Testis (tissue), 2 donors: Measurements from ENCODE around the gene RSL1D1.

Experiments
- CTCF ChIP-seq, 3 experiments: fragments of 450-650 bp in 2 of 3; fragments of 200-600 bp in 1 of 3; sonication (generic) in 1 of 3; IDR thresholded peaks; one replicate each; pipeline ENCODE4 v1.5.1; 2016 to 2019; ENCODE audit warnings: antibody characterized with exemption in 3 of 3, mild to moderate bottlenecking in 2 of 3, moderate library complexity in 1 of 3
- POLR2A ChIP-seq: fragments of 450-650 bp; IDR thresholded peaks from one replicate; pipeline ENCODE4 v1.6.1; 2017; ENCODE audit warnings: antibody characterized with exemption, mild to moderate bottlenecking, moderate library complexity

GRCh38 chr16:11893571-11893970 is 42.2 kb upstream of the RSL1D1 start:
- TF ChIP-seq POLR2A (no peak), CTCF (IDR thresholded peaks at IDR 0.05) (no peak)
